ENCODE measurements around the gene LSM14A.

Gene LSM14A

DNA sequence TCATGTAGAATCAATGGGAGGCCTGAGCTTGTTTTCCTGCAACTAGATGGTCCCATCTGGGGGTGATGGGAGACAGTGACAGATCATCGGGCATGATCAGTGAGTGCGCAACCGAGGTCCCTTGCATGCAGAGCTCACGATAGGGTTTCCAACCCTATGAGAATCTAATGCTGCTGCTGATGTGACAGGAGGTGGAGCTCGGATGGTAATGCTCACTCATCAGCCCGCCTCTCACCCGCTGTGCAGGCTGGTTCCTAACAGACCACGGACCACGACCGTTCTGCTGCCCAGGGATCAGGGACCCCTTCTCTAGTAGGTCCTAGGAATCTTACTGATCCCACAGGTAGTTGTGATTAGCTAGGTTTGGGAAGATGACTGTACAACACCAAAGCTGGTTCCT lies 58.5 kb downstream of the LSM14A start:
- TF ChIP-seq, protein P1, sequence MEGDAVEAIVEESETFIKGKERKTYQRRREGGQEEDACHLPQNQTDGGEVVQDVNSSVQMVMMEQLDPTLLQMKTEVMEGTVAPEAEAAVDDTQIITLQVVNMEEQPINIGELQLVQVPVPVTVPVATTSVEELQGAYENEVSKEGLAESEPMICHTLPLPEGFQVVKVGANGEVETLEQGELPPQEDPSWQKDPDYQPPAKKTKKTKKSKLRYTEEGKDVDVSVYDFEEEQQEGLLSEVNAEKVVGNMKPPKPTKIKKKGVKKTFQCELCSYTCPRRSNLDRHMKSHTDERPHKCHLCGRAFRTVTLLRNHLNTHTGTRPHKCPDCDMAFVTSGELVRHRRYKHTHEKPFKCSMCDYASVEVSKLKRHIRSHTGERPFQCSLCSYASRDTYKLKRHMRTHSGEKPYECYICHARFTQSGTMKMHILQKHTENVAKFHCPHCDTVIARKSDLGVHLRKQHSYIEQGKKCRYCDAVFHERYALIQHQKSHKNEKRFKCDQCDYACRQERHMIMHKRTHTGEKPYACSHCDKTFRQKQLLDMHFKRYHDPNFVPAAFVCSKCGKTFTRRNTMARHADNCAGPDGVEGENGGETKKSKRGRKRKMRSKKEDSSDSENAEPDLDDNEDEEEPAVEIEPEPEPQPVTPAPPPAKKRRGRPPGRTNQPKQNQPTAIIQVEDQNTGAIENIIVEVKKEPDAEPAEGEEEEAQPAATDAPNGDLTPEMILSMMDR (IDR thresholded peaks at IDR 0.05; ENCODE audit: control insufficient read depth, extremely low read depth, insufficient read depth), result no peak
- no peak overlapping the region for H3K4me3 ChIP-seq (ENCODE audit: low read depth, low read length)
- DNase-seq (ENCODE audit: low read depth), result no peak

- no peak for DNase-seq (ENCODE audit: low read depth)
- H3K4me3 ChIP-seq (ENCODE audit: low read depth, low read length), result no peak overlapping the region
- TF ChIP-seq, protein P1 (IDR thresholded peaks at IDR 0.05; ENCODE audit: control insufficient read depth, extremely low read depth, insufficient read depth), result no peak
Measured at GRCh38 chr19:34231439-34231838, 59.1 kb downstream of the LSM14A start.

- no peak overlapping the region for H3K4me3 ChIP-seq (ENCODE audit: low read depth, low read length)
- DNase-seq (ENCODE audit: low read depth), result no peak
- TF ChIP-seq, protein P1 (IDR thresholded peaks at IDR 0.05; ENCODE audit: control insufficient read depth, extremely low read depth, insufficient read depth), result no peak
Measured at GRCh38 chr19:34232566-34233481, 60.5 kb downstream of the LSM14A start.

- TF ChIP-seq, protein P1 (IDR thresholded peaks at IDR 0.05; ENCODE audit: control insufficient read depth, extremely low read depth, insufficient read depth), result no peak
- no peak for DNase-seq (ENCODE audit: low read depth)
- no peak overlapping the region for H3K4me3 ChIP-seq (ENCODE audit: low read depth, low read length)
Measured at GRCh38 chr19:34235425-34235940, 63.2 kb downstream of the LSM14A start.

- H3K4me3 ChIP-seq (ENCODE audit: low read depth, low read length), result no peak overlapping the region
- TF ChIP-seq, protein P1 (IDR thresholded peaks at IDR 0.05; ENCODE audit: control insufficient read depth, extremely low read depth, insufficient read depth), result no peak
- no peak for DNase-seq (ENCODE audit: low read depth)
Measured at GRCh38 chr19:34236035-34236987, 64.0 kb downstream of the LSM14A start.

DNA sequence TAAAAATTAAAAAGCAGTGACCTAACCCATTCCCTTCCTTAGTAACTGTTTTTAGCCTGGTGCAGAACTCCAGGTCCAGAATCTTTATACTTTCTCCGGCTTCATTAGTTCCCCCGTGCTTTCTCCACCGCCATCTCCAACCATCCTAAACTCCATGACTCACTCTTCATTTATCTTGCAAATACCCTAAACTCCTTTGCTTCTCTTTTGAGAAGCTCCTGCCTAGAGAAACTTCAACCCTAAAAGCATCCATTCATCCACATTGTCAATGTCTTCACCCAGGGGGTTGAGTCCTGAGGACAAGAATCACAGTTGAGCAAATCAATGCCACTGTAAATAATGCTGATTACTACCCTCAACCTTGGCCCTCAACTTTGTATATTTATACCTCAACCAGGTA lies 65.0 kb downstream of the LSM14A start:
- TF ChIP-seq, protein P1 (IDR thresholded peaks at IDR 0.05; ENCODE audit: control insufficient read depth, extremely low read depth, insufficient read depth), result no peak
- DNase-seq (ENCODE audit: low read depth), result no peak
- H3K4me3 ChIP-seq (ENCODE audit: low read depth, low read length), result no peak overlapping the region

Measured in LNCaP clone FGC (cell line).